ENCODE data around the gene ZNF777. TPM values are rescaled to one million over a fixed set of nuclear protein-coding genes. Genes with fewer than 3 reads are reported as not detected.

The ZNF777 gene
- polyA plus RNA-seq, 3 donors: 0.13 to 2.0 (median 0.25) TPM

- Mint-ChIP-seq H3K36me3 (peaks cover 13 to 16% of the 10 kb centered on the region in 2 donors), H3K4me3 (no peak overlapping the region), H3K9me3 (peaks cover 4 to 6% (median 5%) of the 10 kb centered on the region in 7 donors), H3K4me1 (peaks cover 8% of the 10 kb centered on the region), H3K27ac (no peak overlapping the region), H3K27me3 (ENCODE audit: low read depth in 3 of 3) (peaks cover 11 to 25% (median 13%) of the 10 kb centered on the region in 3 donors)
- Histone ChIP-seq H3K27ac (ENCODE audit: low read depth in 1 of 2, low read length in 2 of 2) (no peak overlapping the region), H4K20me1 (ENCODE audit: insufficient read depth, low read length) (no peaks in the 10 kb centered on the region), H2AFZ (ENCODE audit: insufficient read depth, low read depth, low read length, poor library complexity, severe bottlenecking) (no peak overlapping the region), H3K4me3 (replicated peaks in 1 of 3; ENCODE audit: low read depth in 2 of 3, low read length in 3 of 3) (no peak overlapping the region), H3K9me3 (replicated peaks in 1 of 2; ENCODE audit: control insufficient read depth in 1 of 2, insufficient read depth in 1 of 2, low read length in 2 of 2) (peaks cover 4 to 5% of the 10 kb centered on the region in 2 donors), H3K27me3 (ENCODE audit: control insufficient read depth in 2 of 2, insufficient read depth in 2 of 2, low read length in 2 of 2) (peaks cover 7 to 15% of the 10 kb centered on the region in 2 donors), H3K36me3 (replicated peaks in 1 of 2; ENCODE audit: control insufficient read depth in 1 of 2, insufficient read depth in 2 of 2, low read length in 2 of 2) (peaks cover 5 to 10% of the 10 kb centered on the region in 2 donors), H3K4me1 (ENCODE audit: control insufficient read depth in 1 of 2, insufficient read depth in 2 of 2, low read length in 2 of 2) (peaks cover 12 to 13% of the 10 kb centered on the region in 2 donors), H3K4me2 (replicated peaks; ENCODE audit: extremely low read depth, low read length, poor library complexity, severe bottlenecking) (no peak overlapping the region), H3K9ac (ENCODE audit: insufficient read depth, low read length, poor library complexity, severe bottlenecking) (no peak overlapping the region), H3K79me2 (ENCODE audit: insufficient read depth, low read length) (no peaks in the 10 kb centered on the region)
- 100% methylated on average over 3 of the region's 4 CpGs for WGBS (ENCODE audit: insufficient coverage)
- no peak for TF ChIP-seq CTCF (IDR thresholded peaks at IDR 0.05)
- DNase-seq: no peak
- intact Hi-C loops (cut with micrococcal nuclease): loop anchor here in 1 of 2 donors (10.0 kb wide), 1 partner anchor 198 kb away; no protein-coding TSS in a partner anchor
These were observed 33.7 kb downstream of the ZNF777 start for GRCh38 chr7:149427096-149427680.

GRCh38 chr7:149423449-149424110, 37.3 kb downstream of the ZNF777 start:
- no peak for TF ChIP-seq CTCF (IDR thresholded peaks at IDR 0.05)
- H2AFZ ChIP-seq (ENCODE audit: insufficient read depth, low read depth, low read length, poor library complexity, severe bottlenecking): peak overlapping the region; percentile 92
- H3K27me3 ChIP-seq (ENCODE audit: control insufficient read depth in 2 of 2, insufficient read depth in 2 of 2, low read length in 2 of 2): peaks cover 7 to 15% of the 10 kb centered on the region in 2 donors
- H3K4me3 ChIP-seq (replicated peaks in 1 of 3; ENCODE audit: low read depth in 2 of 3, low read length in 3 of 3): peak overlapping the region in 1 of 3 experiments; percentile 78
- no peak overlapping the region for H3K27ac Mint-ChIP-seq
- peaks cover 14% of the 10 kb centered on the region for H3K4me1 Mint-ChIP-seq
- H3K9ac ChIP-seq (ENCODE audit: insufficient read depth, low read length, poor library complexity, severe bottlenecking): no peak overlapping the region
- no peaks in the 10 kb centered on the region for H4K20me1 ChIP-seq (ENCODE audit: insufficient read depth, low read length)
- peaks cover 11 to 32% (median 15%) of the 10 kb centered on the region in 3 donors for H3K27me3 Mint-ChIP-seq (ENCODE audit: low read depth in 3 of 3)
- H3K36me3 ChIP-seq (replicated peaks in 1 of 2; ENCODE audit: control insufficient read depth in 1 of 2, insufficient read depth in 2 of 2, low read length in 2 of 2): no peaks in the 10 kb centered on the region
- DNase-seq: no peak
- no peaks in the 10 kb centered on the region for H3K9me3 ChIP-seq (replicated peaks in 1 of 2; ENCODE audit: control insufficient read depth in 1 of 2, insufficient read depth in 1 of 2, low read length in 2 of 2)
- peak overlapping the region; percentile 67 to 82 for H3K4me3 Mint-ChIP-seq
- intact Hi-C loops (cut with micrococcal nuclease): loop anchor here in 1 of 2 donors (2.0 to 10.0 kb wide), 2 partner anchors 75 to 201 kb away; no protein-coding TSS in a partner anchor
- H3K79me2 ChIP-seq (ENCODE audit: insufficient read depth, low read length): no peaks in the 10 kb centered on the region
- H3K27ac ChIP-seq (ENCODE audit: low read depth in 1 of 2, low read length in 2 of 2): no peak overlapping the region
- peak overlapping the region; percentile 93 for H3K4me2 ChIP-seq (replicated peaks; ENCODE audit: extremely low read depth, low read length, poor library complexity, severe bottlenecking)
- 82% methylated on average over 22 of the region's 24 CpGs for WGBS (ENCODE audit: insufficient coverage)
- H3K4me1 ChIP-seq (ENCODE audit: control insufficient read depth in 1 of 2, insufficient read depth in 2 of 2, low read length in 2 of 2): peaks cover 16 to 20% of the 10 kb centered on the region in 2 donors
- H3K9me3 Mint-ChIP-seq: peaks cover 0 to 5% (median 0%) of the 10 kb centered on the region in 7 donors
- H3K36me3 Mint-ChIP-seq: peaks cover 0 to 2% of the 10 kb centered on the region in 2 donors
